ENCODE measurements around the gene CKMT2.

CKMT2 gene

GRCh38 chr5:81234299-81234698 lies 1.2 kb downstream of the CKMT2 start:
- ChIA-PET CTCF (no interaction called here), POLR2A (ENCODE audit: low non-redundant PET) (no interaction called here)
- TF ChIP-seq, protein P1, sequence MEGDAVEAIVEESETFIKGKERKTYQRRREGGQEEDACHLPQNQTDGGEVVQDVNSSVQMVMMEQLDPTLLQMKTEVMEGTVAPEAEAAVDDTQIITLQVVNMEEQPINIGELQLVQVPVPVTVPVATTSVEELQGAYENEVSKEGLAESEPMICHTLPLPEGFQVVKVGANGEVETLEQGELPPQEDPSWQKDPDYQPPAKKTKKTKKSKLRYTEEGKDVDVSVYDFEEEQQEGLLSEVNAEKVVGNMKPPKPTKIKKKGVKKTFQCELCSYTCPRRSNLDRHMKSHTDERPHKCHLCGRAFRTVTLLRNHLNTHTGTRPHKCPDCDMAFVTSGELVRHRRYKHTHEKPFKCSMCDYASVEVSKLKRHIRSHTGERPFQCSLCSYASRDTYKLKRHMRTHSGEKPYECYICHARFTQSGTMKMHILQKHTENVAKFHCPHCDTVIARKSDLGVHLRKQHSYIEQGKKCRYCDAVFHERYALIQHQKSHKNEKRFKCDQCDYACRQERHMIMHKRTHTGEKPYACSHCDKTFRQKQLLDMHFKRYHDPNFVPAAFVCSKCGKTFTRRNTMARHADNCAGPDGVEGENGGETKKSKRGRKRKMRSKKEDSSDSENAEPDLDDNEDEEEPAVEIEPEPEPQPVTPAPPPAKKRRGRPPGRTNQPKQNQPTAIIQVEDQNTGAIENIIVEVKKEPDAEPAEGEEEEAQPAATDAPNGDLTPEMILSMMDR (conservative IDR thresholded peaks at IDR 0.05; ENCODE audit: low read depth), result no peak
- DNase-seq (ENCODE audit: low spot score), result no peak
- no peak overlapping the region for H3K27ac ChIP-seq

DNA sequence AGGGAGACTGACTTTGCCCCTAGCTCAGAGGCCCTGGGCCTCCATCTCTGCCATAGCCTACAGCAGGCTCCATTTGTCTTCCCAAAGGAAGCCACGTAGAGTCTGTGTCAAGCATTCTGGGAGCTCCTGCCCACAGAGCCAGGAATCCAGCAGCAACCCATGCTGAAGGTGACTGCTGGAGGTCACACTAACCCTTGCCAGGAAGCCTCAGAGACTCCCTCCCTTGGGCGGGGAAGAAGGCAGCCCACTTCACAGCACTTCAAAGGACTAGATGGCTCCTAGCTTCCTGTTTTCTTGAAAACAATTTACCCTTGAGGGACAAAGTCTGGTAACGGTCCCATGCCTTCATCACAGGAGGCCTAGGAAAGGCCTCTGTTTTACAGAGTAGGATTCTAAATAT lies 1.7 kb downstream of the CKMT2 start:
- ChIA-PET POLR2A (ENCODE audit: low non-redundant PET) (no interaction called here), CTCF (no interaction called here)
- H3K27ac ChIP-seq, result no peak overlapping the region
- DNase-seq (ENCODE audit: low spot score), result no peak
- TF ChIP-seq, protein P1 (conservative IDR thresholded peaks at IDR 0.05; ENCODE audit: low read depth), result no peak

GRCh38 chr5:81235287-81236072 lies 2.4 kb downstream of the CKMT2 start:
- no peak overlapping the region for H3K27ac ChIP-seq
- no peak for DNase-seq (ENCODE audit: low spot score)
- ChIA-PET CTCF (interaction anchor here (0.5 to 0.6 kb wide), 2 partner anchors 28 to 567 kb away, joined by 3 read pairs; no protein-coding TSS in a partner anchor), POLR2A (ENCODE audit: low non-redundant PET) (no interaction called here)
- TF ChIP-seq, protein P1 (conservative IDR thresholded peaks at IDR 0.05; ENCODE audit: low read depth), result no peak

DNA sequence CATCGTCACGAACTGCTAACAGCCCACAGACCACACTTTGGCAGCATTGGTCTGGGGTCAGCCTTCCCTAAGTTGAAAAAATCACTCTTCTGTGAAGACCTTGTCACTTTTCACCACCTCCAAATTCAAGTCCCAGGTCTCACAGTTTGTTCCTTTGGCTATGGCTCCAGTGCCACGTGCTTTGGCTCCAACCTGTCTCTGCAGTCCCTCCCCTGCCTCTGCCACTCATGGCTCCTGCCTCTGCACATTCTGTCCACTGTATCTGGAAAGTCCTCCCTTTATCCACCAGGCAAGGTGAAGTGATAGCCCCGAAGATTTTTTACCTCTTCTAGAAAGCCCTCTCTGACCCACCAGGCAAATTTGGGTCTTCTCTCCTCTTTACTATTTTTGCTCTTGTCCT lies 5.3 kb downstream of the CKMT2 start:
- TF ChIP-seq, protein P1 (conservative IDR thresholded peaks at IDR 0.05; ENCODE audit: low read depth), result no peak
- CTCF ChIA-PET, result interaction anchor here (1.6 kb wide), 1 partner anchor 63 kb away, joined by 5 read pairs; the partner anchor contains the start of gene ZCCHC9

DNA sequence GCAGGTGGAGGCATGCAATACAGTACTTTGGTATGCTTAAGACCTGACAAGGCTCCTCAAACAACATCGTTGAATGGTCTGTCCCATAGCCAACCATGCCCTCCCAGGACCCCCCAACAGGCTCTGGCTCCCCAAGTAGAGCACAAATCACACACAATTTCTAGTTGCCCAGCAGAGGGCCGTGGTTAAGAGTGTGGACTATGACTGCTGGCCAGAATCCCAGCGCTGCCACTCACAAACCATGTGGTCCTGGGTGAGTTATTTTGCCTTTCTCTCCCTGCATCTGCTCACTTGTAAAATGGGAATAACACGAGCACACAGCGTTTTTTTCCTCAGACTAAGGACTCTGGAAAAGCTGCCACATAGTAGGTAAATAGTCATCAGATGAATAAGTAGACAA lies 6.5 kb downstream of the CKMT2 start:
- TF ChIP-seq, protein P1 (conservative IDR thresholded peaks at IDR 0.05; ENCODE audit: low read depth), result no peak
- no peak for DNase-seq (ENCODE audit: low spot score)
- POLR2A ChIA-PET (ENCODE audit: low non-redundant PET), result no interaction called here
- CTCF ChIA-PET, result interaction anchor here (0.6 to 1.6 kb wide), 3 partner anchors 62 to 76 kb away, joined by 3 to 6 read pairs (median 5); partner anchors contain the start of gene ZCCHC9
- H3K27ac ChIP-seq, result no peak overlapping the region

More for the DNA sequence above, 5.3 kb downstream of the CKMT2 start:
- no peak for DNase-seq (ENCODE audit: low spot score)
- POLR2A ChIA-PET (ENCODE audit: low non-redundant PET), result no interaction called here
- no peak overlapping the region for H3K27ac ChIP-seq

GRCh38 chr5:81241001-81241400 lies 7.9 kb downstream of the CKMT2 start:
- TF ChIP-seq, protein P1 (conservative IDR thresholded peaks at IDR 0.05; ENCODE audit: low read depth), result no peak
- no peak for DNase-seq (ENCODE audit: low spot score)
- POLR2A ChIA-PET (ENCODE audit: low non-redundant PET), result no interaction called here
- H3K27ac ChIP-seq, result no peak overlapping the region
- CTCF ChIA-PET, result interaction anchor here (0.6 kb wide), 1 partner anchor 868 kb away, joined by 3 read pairs; no protein-coding TSS in a partner anchor

Measured in RWPE1 (cell line).